GM21786 (cell line): ENCODE measurements around the gene ASCC1.
"Not testable (repeated sequence)": the region's sequence is repeated elsewhere in the genome, so short reads cannot be mapped to it uniquely, and the experiment has no call there.

Experiments
- ATAC-seq: cut with Tn5 transposase; IDR thresholded peaks from one replicate; pipeline ENCODE4 v1.9.1; 2021; ENCODE audit not compliant: unreplicated experiment

Gene ASCC1

GRCh38 chr10:72248468-72249151 is 32.5 kb upstream of the ASCC1 start:
- ATAC-seq = peak; percentile 82

- ATAC-seq = no peak
These were observed 30.0 kb upstream of the ASCC1 start for GRCh38 chr10:72245949-72246525.

GRCh38 chr10:72244573-72245038 is 28.5 kb upstream of the ASCC1 start:
- no peak for ATAC-seq

- ATAC-seq = no peak
These were observed 27.9 kb upstream of the ASCC1 start for GRCh38 chr10:72243822-72244437.

GRCh38 chr10:72242675-72243074 is 26.6 kb upstream of the ASCC1 start:
- ATAC-seq = no peak

- ATAC-seq = no peak
These were observed 25.7 kb upstream of the ASCC1 start for GRCh38 chr10:72241691-72242252.

GRCh38 chr10:72240371-72240770 is 24.3 kb upstream of the ASCC1 start:
- no peak for ATAC-seq

GRCh38 chr10:72239409-72239808 is 23.3 kb upstream of the ASCC1 start:
- ATAC-seq = no peak

GRCh38 chr10:72238392-72239175 is 22.5 kb upstream of the ASCC1 start:
- ATAC-seq = no peak

GRCh38 chr10:72235544-72236279 is 19.6 kb upstream of the ASCC1 start:
- no peak for ATAC-seq

- ATAC-seq = no peak
These were observed 18.6 kb upstream of the ASCC1 start for GRCh38 chr10:72234560-72235095.

- no peak for ATAC-seq
These were observed 17.5 kb upstream of the ASCC1 start for GRCh38 chr10:72233621-72234020.

GRCh38 chr10:72229261-72230251 is 13.5 kb upstream of the ASCC1 start:
- no peak for ATAC-seq

GRCh38 chr10:72228318-72228751 is 12.3 kb upstream of the ASCC1 start:
- no peak for ATAC-seq

GRCh38 chr10:72227826-72228225 is 11.8 kb upstream of the ASCC1 start:
- ATAC-seq = no peak

GRCh38 chr10:72226418-72227027 is 10.4 kb upstream of the ASCC1 start:
- no peak for ATAC-seq

- not testable (repeated sequence) for ATAC-seq
These were observed 8.1 kb upstream of the ASCC1 start for GRCh38 chr10:72224191-72224590.

GRCh38 chr10:72223743-72224101 is 7.6 kb upstream of the ASCC1 start:
- no peak for ATAC-seq

- no peak for ATAC-seq
These were observed 5.2 kb upstream of the ASCC1 start for GRCh38 chr10:72221278-72221677.
